Thoracic aorta (tissue), 2 donors: ENCODE results near the gene SPAM1. TPM values are rescaled to one million over a fixed set of nuclear protein-coding genes. Genes with fewer than 3 reads are reported as not detected.

Experiments
- ATAC-seq: fragments of 150-250 bp; one replicate; pipeline ENCODE4 v1.8.0; 2017; ENCODE audit warnings: low read depth; ENCODE audit not compliant: insufficient number of reproducible peaks, low FRiP score
- DNase-seq: peaks from one replicate; pipeline ENCODE4 v3.0.0-alpha.2; 2020; ENCODE audit warnings: low spot score
- H3K27ac ChIP-seq, 2 donors: fragments of 200-600 bp; sonication (generic); 1 replicate in 1 of 2; 2 replicates in 1 of 2; pipeline ENCODE4 v1.5.1; 2016; ENCODE audit warnings: mild to moderate bottlenecking in 2 of 2, moderate library complexity in 2 of 2
- H3K27me3 ChIP-seq: fragments of 200-600 bp; sonication (generic); replicated peaks from 2 replicates; pipeline ENCODE4 v1.6.0; 2016; ENCODE audit warnings: mild to moderate bottlenecking; ENCODE audit not compliant: insufficient read depth
- H3K36me3 ChIP-seq: fragments of 200-600 bp; sonication (generic); one replicate; pipeline ENCODE4 v1.5.1; 2016
- H3K4me1 ChIP-seq, 2 donors: fragments of 200-600 bp; sonication (generic); 1 replicate in 1 of 2; 2 replicates in 1 of 2; pipeline versions ENCODE4 v1.5.1 to v1.6.0; 2016; ENCODE audit warnings: low read depth in 2 of 2, mild to moderate bottlenecking in 1 of 2; ENCODE audit not compliant: control insufficient read depth in 1 of 2
- H3K4me3 ChIP-seq: fragments of 200-600 bp; sonication (generic); 2 replicates; pipeline ENCODE4 v1.5.1; 2016; ENCODE audit warnings: mild to moderate bottlenecking
- H3K9me3 ChIP-seq: fragments of 200-600 bp; sonication (generic); 2 replicates; pipeline ENCODE4 v1.5.1; 2016
- total RNA-seq, 2 donors: library from RNA; depleted of rRNA; stranded (reverse); fragments of >200 nt; gene quantifications; one replicate each; pipeline versions ENCODE4 v1.1.0 to v1.2.3, GENCODE V29; 2016
- TF ChIP-seq, protein P1 (sequence below): fragments of 200-600 bp; sonication (generic); IDR thresholded peaks from one replicate; pipeline ENCODE4 v1.5.1; 2019; ENCODE audit warnings: antibody characterized with exemption

Gene SPAM1
- total RNA-seq, 2 donors from 2014 or later = not detected

DNA sequence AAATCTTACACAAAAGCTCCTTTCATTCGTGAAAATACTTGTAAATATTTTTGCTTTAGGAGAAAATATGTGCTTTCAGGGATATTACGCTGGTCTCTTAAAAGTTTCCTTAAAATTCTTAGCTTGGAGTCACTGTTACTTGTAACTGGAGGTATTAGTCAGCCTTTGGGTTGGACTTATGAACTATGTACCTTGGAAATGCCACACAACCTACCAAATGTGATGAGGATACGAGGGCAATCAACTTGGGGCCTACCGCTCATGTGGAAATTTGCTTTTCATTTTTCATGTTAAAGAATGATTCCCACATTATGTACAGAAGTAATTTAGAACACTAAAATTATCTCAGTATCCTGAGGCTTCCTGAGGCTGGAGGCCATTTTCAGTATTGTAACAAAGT, 23.1 kb downstream of the SPAM1 start:
- H3K4me3 ChIP-seq = no peak overlapping the region
- no peaks in the 10 kb centered on the region for H3K9me3 ChIP-seq
- no peaks in the 10 kb centered on the region for H3K27me3 ChIP-seq
- no peak overlapping the region for H3K27ac ChIP-seq
- TF ChIP-seq, protein P1, sequence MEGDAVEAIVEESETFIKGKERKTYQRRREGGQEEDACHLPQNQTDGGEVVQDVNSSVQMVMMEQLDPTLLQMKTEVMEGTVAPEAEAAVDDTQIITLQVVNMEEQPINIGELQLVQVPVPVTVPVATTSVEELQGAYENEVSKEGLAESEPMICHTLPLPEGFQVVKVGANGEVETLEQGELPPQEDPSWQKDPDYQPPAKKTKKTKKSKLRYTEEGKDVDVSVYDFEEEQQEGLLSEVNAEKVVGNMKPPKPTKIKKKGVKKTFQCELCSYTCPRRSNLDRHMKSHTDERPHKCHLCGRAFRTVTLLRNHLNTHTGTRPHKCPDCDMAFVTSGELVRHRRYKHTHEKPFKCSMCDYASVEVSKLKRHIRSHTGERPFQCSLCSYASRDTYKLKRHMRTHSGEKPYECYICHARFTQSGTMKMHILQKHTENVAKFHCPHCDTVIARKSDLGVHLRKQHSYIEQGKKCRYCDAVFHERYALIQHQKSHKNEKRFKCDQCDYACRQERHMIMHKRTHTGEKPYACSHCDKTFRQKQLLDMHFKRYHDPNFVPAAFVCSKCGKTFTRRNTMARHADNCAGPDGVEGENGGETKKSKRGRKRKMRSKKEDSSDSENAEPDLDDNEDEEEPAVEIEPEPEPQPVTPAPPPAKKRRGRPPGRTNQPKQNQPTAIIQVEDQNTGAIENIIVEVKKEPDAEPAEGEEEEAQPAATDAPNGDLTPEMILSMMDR = no peak
- H3K36me3 ChIP-seq = no peaks in the 10 kb centered on the region
- ATAC-seq (no peak), DNase-seq (no peak)
- peaks cover 0 to 7% of the 10 kb centered on the region in 2 donors for H3K4me1 ChIP-seq

DNA sequence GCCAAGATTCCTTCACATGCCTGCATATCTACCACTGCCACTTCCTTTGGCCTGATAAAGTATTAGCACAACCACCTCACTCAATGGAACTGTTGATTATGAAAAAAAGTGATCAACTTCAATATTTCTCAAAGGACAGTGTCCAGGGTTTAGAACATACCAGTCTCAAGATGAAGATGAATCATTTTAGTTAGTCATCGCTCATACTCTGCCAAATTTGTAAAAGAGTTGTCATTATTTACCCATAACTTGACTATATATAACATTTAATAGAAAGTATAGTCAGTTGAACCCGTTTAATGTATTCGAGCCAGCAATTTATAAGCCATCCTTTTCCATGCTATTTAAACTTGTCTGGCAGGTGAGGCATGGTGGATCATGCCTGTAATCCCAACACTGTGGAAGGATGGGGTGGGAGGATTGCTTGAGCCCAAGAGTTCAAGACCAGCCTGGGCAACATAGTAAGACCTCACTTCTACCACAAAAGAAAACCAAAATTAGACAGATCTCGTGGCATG, 33.2 kb downstream of the SPAM1 start:
- H3K27ac ChIP-seq = no peak overlapping the region
- no peaks in the 10 kb centered on the region for H3K36me3 ChIP-seq
- H3K27me3 ChIP-seq = no peaks in the 10 kb centered on the region
- TF ChIP-seq, protein P1 = no peak
- H3K9me3 ChIP-seq = no peaks in the 10 kb centered on the region
- ATAC-seq = no peak
- H3K4me1 ChIP-seq = no peaks in the 10 kb centered on the region
- DNase-seq = no peak
- no peak overlapping the region for H3K4me3 ChIP-seq

DNA sequence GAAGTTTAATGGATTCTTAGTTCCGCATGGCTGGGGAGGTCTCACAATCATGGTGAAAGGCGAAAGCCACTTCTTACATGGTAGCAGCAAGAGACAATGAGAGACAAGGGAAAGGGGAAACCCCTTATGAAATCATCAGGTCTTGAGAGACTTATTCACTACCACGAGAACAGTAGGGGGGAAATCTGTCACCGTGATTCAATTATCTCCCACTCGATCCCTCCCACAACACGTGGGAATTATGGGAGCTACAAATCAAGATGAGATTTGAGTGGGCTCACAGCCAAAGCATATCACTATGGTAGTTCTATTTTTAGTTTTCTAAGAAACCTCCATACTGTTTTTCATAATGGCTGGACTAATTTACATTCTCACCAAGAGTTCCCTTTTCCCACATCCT, 36.7 kb downstream of the SPAM1 start:
- no peak for ATAC-seq
- no peak overlapping the region for H3K4me3 ChIP-seq
- no peaks in the 10 kb centered on the region for H3K36me3 ChIP-seq
- no peak overlapping the region for H3K27ac ChIP-seq
- no peak for DNase-seq
- no peaks in the 10 kb centered on the region for H3K27me3 ChIP-seq
- TF ChIP-seq, protein P1 = no peak
- no peaks in the 10 kb centered on the region for H3K4me1 ChIP-seq
- no peaks in the 10 kb centered on the region for H3K9me3 ChIP-seq

DNA sequence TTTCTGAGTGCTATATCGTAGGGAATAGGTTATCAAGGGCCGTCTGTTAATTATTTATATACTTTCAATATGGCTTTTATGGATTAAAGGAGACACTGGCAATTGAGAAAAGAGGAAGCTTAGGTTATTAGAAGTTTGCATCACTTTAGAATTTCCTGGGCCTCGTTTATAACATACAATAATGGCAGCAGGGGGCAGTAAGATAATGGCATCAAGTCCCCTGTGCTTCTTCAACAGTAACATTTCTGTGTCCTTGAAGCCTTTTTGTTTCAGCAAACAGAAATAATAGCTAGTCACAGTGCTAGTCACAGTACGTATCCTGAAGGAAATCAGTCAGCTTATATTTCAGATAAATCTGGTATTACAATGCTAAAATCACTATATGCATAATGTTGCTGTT, 41.9 kb downstream of the SPAM1 start:
- DNase-seq (no peak), ATAC-seq (no peak)
- Histone ChIP-seq H3K9me3 (no peaks in the 10 kb centered on the region), H3K4me3 (no peak overlapping the region), H3K36me3 (no peaks in the 10 kb centered on the region), H3K4me1 (no peaks in the 10 kb centered on the region), H3K27me3 (no peaks in the 10 kb centered on the region), H3K27ac (no peak overlapping the region)
- TF ChIP-seq, protein P1 = no peak

DNA sequence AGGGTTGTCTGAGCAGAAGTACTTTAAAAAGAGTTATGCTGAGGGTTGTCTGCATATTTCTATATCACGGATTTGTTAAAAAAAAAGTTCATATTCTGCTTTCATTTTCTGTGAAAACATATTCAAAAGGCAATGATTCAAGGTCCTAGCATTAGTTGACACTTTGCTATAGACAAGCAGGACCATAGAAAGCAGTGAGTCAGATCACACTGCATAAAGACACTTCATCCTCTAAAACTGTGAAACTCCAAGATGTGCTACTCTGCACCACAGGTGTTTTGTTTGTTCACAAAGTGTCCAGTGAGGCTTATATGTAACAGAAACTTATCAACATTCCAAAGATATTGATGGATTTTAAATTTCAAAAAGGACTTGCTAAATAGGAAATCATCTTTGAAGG, 47.0 kb downstream of the SPAM1 start:
- TF ChIP-seq, protein P1 = no peak
- Histone ChIP-seq H3K27me3 (no peaks in the 10 kb centered on the region), H3K4me1 (no peaks in the 10 kb centered on the region), H3K9me3 (no peaks in the 10 kb centered on the region), H3K4me3 (no peak overlapping the region), H3K36me3 (no peaks in the 10 kb centered on the region), H3K27ac (no peak overlapping the region)
- ATAC-seq = no peak
- DNase-seq = no peak
